ENCODE data around the gene APOL5.
"Not testable (repeated sequence)": the region's sequence is repeated elsewhere in the genome, so short reads cannot be mapped to it uniquely, and the experiment has no call there.

Gene APOL5, protein sequence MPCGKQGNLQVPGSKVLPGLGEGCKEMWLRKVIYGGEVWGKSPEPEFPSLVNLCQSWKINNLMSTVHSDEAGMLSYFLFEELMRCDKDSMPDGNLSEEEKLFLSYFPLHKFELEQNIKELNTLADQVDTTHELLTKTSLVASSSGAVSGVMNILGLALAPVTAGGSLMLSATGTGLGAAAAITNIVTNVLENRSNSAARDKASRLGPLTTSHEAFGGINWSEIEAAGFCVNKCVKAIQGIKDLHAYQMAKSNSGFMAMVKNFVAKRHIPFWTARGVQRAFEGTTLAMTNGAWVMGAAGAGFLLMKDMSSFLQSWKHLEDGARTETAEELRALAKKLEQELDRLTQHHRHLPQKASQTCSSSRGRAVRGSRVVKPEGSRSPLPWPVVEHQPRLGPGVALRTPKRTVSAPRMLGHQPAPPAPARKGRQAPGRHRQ

DNA sequence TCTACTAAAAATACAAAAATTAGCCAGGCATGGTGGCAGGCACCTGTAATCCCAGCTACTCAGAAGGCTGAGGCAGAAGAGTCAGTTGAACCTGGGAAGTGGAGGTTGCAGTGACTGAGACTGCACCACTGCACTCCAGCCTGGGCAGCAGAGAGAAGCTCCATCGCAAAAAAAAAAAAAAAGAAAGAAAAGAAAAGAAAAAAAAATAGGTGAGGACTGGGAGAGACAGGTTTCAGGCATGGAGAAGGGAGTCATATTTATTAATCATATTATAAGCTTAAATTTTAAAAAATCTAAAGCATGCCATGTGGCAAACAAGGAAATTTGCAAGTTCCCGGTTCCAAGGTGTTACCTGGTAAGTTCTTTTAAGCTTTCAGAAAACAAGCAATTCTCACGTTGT lies at the start of gene APOL5:
Gene APOL5, plus strand, starts transcription at position 301 of the 400 bp plus-strand sequence. Its CDS starts 0 bp downstream, at position 301.
- no peak for DNase-seq

DNA sequence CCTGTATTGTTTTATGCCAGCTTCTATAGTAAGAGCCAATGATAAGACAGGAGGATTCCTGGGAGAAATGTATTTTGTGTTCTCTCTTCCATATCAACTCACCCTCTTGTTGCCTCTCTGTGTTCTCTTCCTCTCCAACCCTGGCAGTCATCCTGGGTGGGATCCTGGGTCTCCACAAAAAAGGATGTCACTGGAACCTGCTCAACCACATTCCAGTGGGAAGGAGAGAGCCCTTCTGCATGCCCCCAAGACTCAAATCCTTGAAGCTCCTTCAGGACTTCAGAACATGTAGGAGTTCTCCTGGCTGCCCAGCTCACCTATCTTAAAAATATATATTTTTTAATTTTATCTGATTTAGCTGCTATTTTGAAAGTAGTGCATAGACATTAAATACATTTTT lies 43.3 kb upstream of the APOL5 start:
- DNase-seq, result no peak

DNA sequence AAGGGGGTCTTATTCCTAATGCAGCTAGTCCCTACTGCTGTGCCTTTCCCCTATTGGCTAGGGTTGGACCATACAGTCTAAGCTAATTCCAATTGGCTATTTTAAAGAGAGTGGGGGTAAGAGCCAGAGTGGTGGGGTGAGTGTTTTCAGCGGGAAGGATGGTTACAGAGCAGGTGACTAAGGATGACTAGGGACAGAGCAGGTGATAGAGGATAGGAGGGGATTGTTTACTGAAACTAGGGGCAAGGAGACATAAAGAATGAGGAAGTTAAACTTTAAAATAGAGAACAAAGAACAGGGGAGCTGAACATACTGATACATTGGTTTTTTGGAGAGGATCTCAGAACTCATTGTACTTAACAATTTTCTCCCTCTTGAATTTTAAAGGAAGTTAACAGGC lies 41.6 kb upstream of the APOL5 start:
- DNase-seq, result not testable (repeated sequence)

DNA sequence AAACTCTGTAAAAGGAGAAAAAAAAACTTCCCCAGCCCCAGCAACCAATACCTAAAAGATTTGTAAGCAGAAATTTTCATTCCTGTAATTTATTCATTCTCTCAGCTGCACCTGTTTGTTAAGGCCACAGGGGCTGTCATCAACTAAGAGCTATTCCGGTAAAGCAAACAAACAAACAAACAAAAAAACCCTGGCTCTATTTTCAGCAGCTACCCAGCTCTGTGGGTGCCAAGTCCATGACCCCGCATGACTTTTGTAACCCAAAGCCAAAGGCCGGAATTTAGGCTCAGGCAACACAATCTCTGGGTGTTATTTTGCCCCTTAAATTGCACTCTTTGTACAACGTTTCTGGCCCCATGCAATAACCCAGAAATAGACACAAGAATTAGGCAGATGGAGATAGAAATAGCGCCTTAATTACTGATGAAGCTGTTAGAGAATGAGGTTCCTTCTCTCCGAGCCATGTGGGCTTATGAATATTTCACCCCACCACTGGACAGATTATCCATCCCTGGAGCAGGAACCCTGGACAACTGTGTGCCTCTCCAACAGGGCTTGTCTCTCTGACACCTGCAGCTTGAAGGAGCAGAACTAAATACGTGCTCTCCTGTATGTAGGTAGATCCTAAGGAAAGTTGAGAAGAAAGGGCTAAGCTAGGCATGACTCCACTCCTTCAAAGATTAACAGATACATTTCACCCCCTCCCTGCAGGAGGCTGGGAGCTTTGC lies 40.0 kb upstream of the APOL5 start:
- DNase-seq, result no peak

DNA sequence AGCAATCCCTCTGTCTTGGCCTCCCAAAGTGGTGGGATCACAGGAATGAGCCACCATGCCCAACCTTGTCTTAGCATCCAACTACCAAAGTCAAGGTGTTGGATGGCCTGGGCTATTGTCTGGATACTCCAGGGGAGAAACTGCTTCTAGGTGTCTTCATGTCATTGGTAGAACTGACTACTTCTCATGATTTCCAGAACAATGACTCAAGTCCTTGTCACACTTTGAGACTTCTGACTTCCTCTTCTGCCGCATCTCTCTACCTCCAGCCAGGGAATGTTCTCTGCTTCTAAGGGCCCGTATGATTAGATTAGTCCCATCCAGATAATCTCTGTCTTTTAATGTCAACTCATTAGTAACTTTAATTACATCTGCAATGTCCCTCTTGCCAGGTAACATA lies 38.8 kb upstream of the APOL5 start:
- DNase-seq, result no peak

DNA sequence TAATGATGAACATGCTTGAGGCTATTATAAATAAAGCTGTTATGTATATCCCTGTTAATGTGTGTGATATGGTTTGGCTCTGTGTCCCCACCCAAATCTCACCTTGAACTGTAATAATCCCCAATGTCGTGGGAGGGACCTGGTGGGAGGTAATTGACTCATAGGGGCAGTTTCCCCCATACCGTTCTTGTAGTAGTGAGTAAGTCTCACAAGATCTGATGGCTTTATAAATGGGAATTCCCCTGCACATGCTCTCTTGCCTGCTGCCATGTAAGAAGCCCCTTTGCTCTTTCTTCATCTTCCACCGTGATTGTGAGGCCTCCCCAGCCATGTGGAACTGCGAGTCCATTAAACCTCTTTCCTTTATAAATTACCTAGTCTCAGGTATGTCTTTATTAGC lies 38.2 kb upstream of the APOL5 start:
- DNase-seq, result peak; percentile 78

DNA sequence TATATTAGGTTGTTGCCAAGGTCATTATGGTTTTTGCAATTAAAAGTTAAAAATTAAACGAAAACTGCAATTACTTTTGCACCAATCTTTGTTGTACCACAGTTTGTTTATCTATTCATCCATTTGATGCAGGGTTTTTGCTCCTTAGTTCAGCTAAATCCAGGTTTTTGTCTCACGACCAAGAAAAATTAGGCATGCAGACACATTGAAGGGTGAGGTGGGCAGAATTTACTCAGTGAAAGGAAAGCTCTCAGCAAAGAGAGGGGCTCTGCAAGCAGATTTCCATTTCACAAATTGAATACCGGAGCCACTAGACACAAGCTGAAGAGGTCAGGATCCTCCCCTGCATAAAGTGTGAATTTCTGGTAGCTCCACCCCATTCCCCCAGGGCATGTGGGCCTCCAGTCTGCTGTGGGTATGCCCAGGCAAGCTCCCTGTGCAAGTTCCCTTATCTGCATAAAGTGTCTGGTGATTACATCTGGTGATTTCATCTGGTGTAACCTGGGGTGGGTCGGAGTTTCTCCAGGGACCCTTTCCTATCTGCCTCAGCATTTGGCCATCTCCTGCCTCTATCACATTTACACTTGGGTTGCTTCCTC lies 36.1 kb upstream of the APOL5 start:
- DNase-seq, result no peak

DNA sequence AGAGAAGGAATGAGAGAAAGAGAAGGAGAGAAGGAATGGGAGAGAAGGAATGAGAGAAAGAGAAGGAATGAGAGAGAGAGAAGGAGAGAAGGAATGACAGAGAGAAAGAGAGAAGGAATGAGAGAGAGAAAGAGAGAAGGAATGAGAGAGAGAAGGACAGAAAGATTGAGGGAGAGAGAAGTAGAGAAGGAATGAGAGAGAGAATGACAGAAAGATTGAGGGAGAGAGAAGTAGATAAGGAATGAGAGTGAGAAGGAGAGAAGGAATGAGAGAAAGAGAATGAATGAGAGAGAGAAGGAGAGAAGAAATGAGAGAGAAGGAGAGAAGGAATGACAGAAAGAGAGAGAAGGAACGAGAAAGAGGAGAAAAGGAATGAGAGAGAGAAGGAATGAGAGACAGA lies 34.1 kb upstream of the APOL5 start:
- no peak for DNase-seq

DNA sequence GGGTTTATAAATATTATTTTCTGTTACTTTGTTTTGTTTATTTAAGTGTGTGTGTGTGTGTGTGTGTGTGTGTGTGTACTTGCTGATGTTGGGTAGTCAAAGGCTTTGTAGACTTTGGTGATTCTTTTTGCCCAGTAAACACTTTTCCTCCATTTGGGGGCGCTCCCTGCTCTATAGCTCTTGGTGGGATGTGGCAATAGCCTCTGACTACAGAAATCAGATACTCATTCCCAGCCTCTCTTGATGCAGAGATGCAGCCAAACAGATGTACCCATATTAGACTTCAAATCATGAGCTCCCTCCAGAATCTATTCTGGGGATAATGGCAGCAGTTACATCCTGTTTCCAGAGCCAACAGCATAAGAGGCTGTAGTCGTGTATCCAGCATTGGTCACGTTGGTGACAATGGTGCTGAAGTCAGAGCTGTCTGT lies 33.4 kb upstream of the APOL5 start:
- no peak for DNase-seq

DNA sequence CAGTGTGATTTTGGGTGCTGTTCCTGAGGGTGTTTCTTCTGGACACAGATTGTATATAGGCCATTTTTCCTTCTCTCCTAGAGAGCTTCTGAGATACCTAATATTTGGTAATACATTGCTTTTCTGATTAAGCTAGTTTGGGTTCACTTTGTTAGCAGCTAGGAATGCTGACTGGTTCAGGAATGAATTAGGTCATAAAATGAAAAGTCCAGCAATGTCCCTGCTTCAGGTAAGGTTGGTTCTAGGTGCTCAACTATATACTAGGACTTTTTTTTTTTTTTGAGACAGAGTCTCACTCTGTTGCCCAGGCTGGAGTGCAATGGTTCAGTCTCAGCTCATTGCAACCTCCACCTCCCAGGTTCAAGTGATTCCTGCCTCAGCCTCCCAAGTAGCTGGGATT lies 32.9 kb upstream of the APOL5 start:
- DNase-seq, result no peak

DNA sequence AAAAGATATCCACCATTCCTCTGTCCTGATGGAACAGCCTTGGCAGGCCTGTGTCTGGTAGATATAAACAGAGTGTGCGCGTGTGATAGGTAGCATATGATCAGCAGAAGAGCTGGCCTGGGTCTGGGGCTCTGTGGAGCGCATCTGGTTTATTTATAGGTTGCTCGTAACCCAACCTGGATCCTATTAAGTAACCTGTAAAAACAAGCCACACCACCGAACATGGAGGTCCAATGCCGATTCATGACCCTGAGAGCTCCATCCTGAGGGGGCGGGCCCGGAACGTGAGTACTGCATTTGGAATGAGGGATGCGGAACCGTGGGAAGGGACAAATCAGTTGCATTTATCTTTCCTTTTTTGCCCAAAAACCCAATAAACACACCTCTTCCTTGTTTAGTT lies 31.9 kb upstream of the APOL5 start:
- no peak for DNase-seq

DNA sequence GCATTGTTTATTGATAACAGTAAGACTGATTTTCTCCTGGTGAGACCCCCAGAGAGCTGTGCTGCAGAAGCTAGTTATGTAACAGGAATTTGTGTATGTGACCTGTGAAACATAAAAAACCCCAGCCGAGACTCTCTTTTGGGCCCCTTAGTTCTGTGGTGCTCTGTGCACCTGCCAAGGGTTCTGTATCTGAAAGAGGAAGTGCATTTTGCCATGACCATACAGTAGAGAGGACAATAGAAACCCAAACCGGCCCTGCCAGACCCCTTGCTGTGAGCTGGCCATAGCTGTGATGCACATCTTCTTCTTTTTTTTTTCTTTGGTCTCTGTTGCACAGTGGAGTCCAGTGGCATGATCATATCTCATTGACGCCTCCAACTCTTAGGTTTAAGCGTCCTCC lies 31.4 kb upstream of the APOL5 start:
- DNase-seq, result no peak

DNA sequence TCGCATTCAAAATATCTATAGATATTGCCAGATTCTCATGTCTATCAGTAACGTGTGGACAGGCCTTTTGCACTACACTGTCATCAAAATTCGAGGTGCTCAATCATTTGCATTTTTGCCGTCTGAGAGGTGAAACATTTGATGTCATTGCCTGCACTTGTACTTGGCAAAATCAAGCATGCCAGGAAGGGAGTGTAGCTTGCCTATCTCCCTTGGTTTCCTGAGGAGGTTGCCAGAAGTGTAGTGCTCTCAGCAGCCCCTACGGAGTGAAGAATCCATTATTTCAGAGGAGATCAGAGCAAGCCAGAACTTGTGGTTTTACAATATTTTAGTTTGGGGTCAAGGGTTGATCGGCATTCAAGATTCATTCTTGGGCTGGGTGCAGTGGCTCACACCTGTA lies 30.2 kb upstream of the APOL5 start:
- no peak for DNase-seq

DNA sequence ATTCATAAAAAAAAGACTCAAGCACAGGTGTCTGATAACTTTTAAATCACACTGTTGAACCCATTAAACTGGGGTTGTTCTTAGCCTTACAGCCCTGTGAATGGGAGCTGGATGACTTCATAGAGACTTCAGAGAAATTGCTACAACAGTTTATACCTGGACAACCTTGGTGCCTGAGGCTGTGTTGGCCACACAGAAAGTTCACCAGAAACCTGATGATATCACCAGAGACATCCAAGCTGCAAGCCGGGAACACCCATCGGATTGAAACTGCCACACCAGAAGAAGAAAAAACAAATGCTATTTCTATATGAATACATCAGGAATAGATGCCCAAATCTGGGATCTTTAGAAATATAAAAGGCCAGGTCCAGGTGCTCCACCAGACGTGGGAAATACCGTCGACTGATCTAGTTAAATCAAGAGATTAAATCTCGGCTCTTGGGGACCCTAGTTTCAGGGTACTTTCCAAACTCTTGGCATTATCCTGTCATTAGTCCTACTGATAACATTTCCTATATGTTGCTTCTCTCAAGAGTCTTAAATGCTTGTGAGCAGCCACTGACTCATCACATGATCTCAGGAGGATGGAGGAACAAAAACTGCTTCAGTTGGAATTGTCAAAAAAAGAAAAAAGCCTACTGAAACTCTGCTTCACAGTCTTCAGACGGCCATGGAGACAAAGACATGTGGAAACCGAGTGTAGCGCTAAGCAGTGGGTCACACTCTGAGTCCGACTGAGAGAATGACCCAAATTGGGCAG lies 28.6 kb upstream of the APOL5 start:
- DNase-seq, result no peak

DNA sequence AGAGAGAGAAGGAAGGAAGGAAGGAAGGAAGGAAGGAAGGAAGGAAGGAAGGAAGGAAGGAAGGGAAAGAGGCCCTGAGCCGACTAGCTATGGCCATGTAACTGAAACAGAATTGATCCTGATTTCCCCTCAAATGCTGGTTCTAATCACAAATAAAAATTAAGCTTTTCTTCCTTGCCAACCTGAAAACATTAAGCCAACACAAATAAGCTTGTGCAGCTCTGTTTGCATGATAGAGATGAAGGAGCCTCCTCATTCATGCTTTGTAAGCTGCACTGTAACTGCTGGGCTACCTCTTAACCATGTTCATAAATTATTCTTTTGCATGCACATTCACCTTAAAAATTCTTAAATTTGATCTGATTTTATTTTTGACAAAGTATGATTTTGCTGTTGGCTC lies 27.7 kb upstream of the APOL5 start:
- DNase-seq, result no peak

DNA sequence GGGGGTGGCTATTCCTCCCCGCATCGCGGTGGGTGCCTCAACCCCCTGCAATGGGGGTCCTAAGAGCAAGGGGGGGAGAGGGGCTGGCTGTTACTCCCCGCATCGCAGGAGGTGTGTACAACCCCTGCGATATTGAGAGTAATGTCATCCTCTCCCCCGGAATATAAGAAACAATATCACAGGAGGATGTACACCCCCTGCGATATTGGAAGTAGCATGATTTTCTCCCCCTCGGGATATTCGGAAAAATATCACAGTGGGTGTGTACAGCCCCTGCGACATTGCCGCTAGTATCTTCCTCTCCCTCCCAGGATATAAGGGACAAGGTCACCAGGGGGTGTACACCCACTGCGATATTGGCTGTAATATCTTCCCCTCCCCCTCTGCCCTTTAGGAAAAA lies 22.5 kb upstream of the APOL5 start:
- DNase-seq, result no peak

DNA sequence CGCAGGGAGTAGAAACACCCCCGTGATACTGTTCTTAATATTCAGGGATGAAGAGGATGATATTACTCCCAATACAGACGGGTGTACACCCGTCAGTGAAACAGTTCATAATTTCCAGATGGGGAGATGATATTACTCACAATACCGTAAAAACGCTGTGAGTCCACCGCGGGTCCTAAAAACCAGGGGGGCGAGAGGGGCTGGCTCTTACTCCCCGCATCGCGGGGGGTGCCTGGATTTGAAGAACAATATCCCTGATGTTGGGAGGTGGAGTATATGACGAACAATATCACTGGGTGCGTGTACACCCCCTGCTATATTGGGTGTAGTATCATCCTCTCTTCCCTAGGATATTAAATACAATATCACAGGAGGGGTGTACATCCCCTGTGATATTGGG lies 20.5 kb upstream of the APOL5 start:
- DNase-seq, result no peak

DNA sequence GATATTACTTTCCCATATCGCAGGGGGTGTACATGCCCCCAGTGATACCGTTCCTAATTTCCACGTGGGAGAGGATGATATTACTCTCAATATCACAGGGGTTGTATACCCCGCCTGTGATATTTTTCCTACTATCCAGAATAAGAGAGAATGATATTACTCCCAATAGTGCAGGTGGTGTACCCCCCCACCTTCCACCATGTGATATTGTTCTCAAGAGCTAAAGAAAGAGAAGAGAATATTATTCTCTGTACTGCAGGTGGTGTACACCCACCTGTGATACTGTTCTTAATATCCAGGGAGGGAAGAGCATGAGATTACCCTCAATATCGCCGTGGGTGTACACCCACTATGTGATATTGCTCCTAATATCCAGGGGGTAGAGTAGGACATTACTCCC lies 17.8 kb upstream of the APOL5 start:
- DNase-seq, result not testable (repeated sequence)

DNA sequence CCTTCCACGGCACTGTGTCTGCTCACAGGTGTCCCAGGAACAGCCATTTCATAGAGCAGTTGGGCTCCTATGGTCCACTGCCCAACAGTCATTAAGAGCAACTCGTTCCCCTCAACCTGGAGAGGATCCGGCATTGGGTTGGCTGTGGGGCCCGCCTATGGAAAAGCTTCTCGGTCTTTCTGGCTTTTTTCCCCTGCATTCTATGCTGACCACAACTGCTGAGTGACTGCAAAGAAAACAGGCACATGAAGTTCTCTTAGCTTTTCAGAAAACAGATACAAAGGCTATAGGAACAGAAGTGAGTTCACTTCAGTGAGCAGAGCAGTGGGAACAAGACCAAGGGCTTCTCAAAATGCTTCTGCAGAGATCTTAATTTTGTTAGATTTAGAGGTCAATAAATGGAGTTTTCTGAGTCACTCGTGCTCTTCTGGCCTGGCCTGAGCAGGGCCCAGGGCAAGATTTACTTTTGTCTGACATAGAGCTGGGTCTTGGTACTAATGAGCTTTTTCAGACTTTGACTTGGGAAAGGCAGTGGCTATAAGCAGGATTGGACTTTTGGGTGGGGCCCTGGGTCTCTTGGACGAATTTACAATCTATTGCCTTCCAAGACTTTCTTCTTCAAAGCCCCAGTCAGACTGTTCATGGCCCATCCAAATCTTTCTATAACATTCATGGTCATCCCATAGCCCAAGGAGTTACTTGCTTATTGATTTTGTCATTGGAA lies 13.6 kb upstream of the APOL5 start:
- no peak for DNase-seq

DNA sequence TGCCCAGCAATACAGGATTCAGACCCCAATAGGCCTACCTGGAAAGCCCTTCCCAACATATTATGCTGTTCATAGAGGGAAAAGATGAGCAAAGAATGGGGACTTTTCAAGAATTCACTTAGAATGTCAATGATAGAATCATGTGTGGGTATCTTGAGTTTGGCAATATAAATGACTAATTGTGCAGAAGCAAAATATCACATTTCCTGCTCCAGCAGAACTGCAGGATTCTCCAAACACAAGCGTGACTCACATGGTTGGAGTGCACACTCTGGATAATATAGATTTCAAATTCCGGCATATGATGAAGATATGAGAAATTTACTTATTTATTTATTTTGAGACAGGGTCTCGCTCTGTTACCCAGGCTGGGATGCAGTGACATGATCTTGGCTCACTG lies 12.5 kb upstream of the APOL5 start:
- DNase-seq, result no peak

DNA sequence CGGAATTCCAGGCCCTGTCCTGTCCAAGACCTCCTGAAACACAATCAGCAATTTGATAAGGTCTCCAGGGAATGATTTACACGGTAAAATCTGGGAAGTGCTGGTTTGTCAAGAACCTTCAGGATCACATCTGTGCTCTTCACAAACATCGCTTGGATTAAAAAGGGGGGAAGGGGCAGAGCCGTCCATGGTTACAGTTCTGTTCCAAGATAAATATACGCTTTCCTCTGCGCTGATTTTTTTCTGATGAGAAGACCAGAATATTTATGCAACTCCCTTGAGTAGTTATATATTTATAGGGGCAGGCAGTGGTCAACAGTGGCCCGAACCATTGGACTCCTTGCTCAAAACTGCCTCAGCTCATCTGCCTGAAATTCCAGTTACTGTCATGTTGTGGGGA lies 9.2 kb upstream of the APOL5 start:
- no peak for DNase-seq

DNA sequence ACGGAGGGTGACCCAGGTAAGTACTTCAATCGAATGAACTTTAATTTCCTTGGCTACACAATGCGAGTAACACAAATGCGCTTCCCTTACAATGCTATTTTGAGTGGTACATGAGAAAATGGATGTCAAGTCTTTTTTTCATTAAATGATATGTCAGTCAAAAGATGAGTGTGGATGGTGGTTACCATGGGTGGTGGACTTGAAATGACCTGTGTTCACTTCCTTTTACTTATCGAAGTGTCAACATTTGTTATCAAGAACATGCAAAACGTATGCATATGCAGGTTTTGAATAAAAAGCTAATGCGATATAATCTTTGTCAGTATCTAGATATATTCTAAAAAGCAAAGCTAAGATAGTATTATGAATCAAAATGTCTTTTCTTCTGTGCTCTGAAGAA lies 8.8 kb upstream of the APOL5 start:
- DNase-seq, result no peak

DNA sequence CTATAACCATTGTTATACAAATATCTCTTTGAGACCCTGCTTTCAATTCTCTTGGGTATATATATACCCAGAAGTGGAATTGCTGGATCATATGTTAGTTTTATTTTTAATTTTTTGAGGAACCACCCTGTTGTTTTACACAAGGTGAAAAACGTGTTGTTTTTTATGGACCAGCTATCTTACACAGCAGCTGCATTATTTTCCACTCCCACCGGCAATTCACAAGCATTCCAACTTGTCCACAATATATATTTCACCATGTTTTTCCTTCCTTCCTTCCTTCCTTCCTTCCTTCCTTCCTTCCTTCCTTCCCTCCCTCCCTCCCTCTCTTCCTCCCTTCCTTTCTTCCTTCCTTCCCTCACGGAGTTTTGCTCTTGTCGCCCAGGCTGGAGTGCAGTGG lies 6.3 kb upstream of the APOL5 start:
- no peak for DNase-seq

Measured in activated naive CD4-positive, alpha-beta T cell treated with anti-CD3 and anti-CD28 coated beads, Interleukin-2, amount 50 U/mL, for 16 hours (primary cell).